ENCODE measurements around the gene ARL14EPL.

DNA sequence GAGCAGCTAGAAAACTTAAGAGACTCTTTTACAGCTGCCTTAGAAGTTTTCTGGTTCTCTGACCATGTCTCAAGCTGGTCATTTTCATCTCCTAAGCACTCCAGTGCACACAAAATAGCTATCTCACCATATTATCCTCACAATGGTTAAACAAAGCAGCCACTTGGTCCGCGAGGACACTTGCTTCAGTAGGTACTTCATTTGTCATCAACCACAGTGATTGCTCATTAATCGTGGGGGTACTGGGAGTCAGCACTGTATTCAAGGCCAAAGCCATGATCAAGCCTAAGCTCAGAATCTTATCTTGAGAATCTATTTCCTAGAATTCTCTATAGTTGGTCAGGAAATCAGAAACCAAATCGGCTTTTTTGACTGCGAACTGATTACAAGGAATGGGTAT is 2.9 kb downstream of the ARL14EPL start:
- TF ChIP-seq HDGF (IDR thresholded peaks at IDR 0.05; ENCODE audit: borderline replicate concordance) (no peak), TARDBP (IDR thresholded peaks at IDR 0.05) (no peak), SUZ12 (IDR thresholded peaks at IDR 0.05) (no peak)

Measured in HEK293T (cell line).